SK-N-SH treated with all-trans-retinoic acid at 6 μM for 48 hours (cell line): ENCODE results near the gene MAX.

Experiments
- ATAC-seq: fragments of 200-7000 bp; cut with Tn5 transposase; 3 replicates; pipeline ENCODE4 v1.9.1; 2020; ENCODE audit warnings: mild to moderate bottlenecking, moderate library complexity
- ARNTL ChIP-seq: fragments of 450-650 bp; formaldehyde crosslinking; IDR thresholded peaks from 2 replicates; pipeline ENCODE4 v1.5.0; 2020; ENCODE audit warnings: low read depth, mild to moderate bottlenecking, moderate library complexity, borderline replicate concordance
- CSDC2 ChIP-seq: fragments of 250-450 bp; sonication (Bioruptor Pico); IDR thresholded peaks from 2 replicates; pipeline ENCODE4 v1.5.0; 2020; ENCODE audit warnings: mild to moderate bottlenecking, moderate library complexity
- ESRRG ChIP-seq: fragments of 250-450 bp; sonication (Bioruptor Pico); IDR thresholded peaks from 2 replicates; pipeline ENCODE4 v1.6.1; 2021; ENCODE audit warnings: mild to moderate bottlenecking
- GLIS3 ChIP-seq: fragments of 250-450 bp; sonication (Bioruptor Pico); IDR thresholded peaks from 2 replicates; pipeline ENCODE4 v1.5.0; 2020; ENCODE audit warnings: mild to moderate bottlenecking, moderate library complexity
- OSR1 ChIP-seq: fragments of 250-450 bp; sonication (Bioruptor Pico); IDR thresholded peaks from 2 replicates; pipeline ENCODE4 v1.8.0; 2022; ENCODE audit warnings: moderate library complexity, mild to moderate bottlenecking, inconsistent platforms
- PPARA ChIP-seq: fragments of 250-450 bp; sonication (Bioruptor Pico); IDR thresholded peaks from 2 replicates; pipeline ENCODE4 v1.5.0; 2020; ENCODE audit warnings: mild to moderate bottlenecking, borderline replicate concordance
- RARB ChIP-seq: fragments of 250-450 bp; sonication (Bioruptor Pico); IDR thresholded peaks from 2 replicates; pipeline ENCODE4 v1.8.0; 2021; ENCODE audit warnings: mild to moderate bottlenecking, moderate library complexity
- SNAI2 ChIP-seq: fragments of 250-450 bp; sonication (Bioruptor Pico); IDR thresholded peaks from 2 replicates; pipeline ENCODE4 v1.5.0; 2020; ENCODE audit warnings: mild to moderate bottlenecking, moderate library complexity
- TOX ChIP-seq: fragments of 250-450 bp; sonication (Bioruptor Pico); IDR thresholded peaks from 2 replicates; pipeline ENCODE4 v1.8.0; 2021; ENCODE audit warnings: mild to moderate bottlenecking, moderate library complexity, borderline replicate concordance
- ZC3H10 ChIP-seq: fragments of 250-450 bp; sonication (Bioruptor Pico); IDR thresholded peaks from 2 replicates; pipeline ENCODE4 v1.5.1; 2021; ENCODE audit warnings: mild to moderate bottlenecking, moderate library complexity
- ZFP30 ChIP-seq: fragments of 450-650 bp; formaldehyde crosslinking; IDR thresholded peaks from 2 replicates; pipeline ENCODE4 v1.5.0; 2022; ENCODE audit warnings: mild to moderate bottlenecking, moderate library complexity
- ZNF565 ChIP-seq: fragments of 450-650 bp; formaldehyde crosslinking; conservative IDR thresholded peaks from 2 replicates; pipeline ENCODE4 v1.5.0; 2020; ENCODE audit warnings: low read depth, mild to moderate bottlenecking, moderate library complexity
- ZNF70 ChIP-seq: fragments of 450-650 bp; formaldehyde crosslinking; IDR thresholded peaks from 2 replicates; pipeline ENCODE4 v1.5.0; 2020; ENCODE audit warnings: mild to moderate bottlenecking, moderate library complexity
- ZNF8 ChIP-seq: fragments of 450-650 bp; formaldehyde crosslinking; IDR thresholded peaks from 2 replicates; pipeline ENCODE4 v1.5.0; 2020; ENCODE audit warnings: mild to moderate bottlenecking, moderate library complexity
- TF ChIP-seq, protein P1 (sequence below): fragments of 250-450 bp; sonication (Bioruptor Pico); IDR thresholded peaks from 2 replicates; pipeline ENCODE4 v1.5.0; 2020; ENCODE audit warnings: mild to moderate bottlenecking, moderate library complexity
- TF ChIP-seq, protein P2 (sequence below): fragments of 250-450 bp; sonication (Bioruptor Pico); IDR thresholded peaks from 2 replicates; pipeline ENCODE4 v1.8.0; 2020; ENCODE audit warnings: mild to moderate bottlenecking, moderate library complexity, borderline replicate concordance
- TF ChIP-seq, protein P3 (sequence below): fragments of 250-450 bp; sonication (Bioruptor Pico); IDR thresholded peaks from 2 replicates; pipeline ENCODE4 v1.5.1; 2020; ENCODE audit warnings: low read depth, mild to moderate bottlenecking, moderate library complexity
- TF ChIP-seq, protein P4 (sequence below): fragments of 250-450 bp; sonication (Bioruptor Pico); IDR thresholded peaks from 2 replicates; pipeline ENCODE4 v1.8.0; 2021; ENCODE audit warnings: low read depth, mild to moderate bottlenecking, moderate library complexity, borderline replicate concordance
- TF ChIP-seq, protein P5 (sequence below): fragments of 250-450 bp; sonication (Bioruptor Pico); IDR thresholded peaks from 2 replicates; pipeline ENCODE4 v1.5.1; 2021; ENCODE audit warnings: mild to moderate bottlenecking, moderate library complexity

Gene MAX

DNA sequence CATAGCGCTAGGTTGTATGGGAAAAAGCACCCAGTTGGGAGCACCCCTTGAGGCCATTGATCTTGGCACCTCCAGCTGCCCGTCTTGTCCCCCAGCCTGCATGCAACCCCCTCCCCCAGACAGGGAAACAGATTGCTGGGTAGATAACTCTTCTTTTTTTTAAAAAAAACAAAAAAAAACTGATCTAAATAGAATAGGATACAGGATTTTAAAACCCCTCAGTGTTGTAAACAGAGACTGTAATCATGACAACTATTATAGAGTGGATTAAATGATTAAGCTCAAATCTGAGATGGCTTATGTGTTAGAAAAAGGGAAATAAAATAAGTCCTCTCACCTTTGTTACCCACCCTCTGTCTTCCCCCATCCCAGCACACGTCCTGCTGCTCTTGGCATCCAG, 48.9 kb downstream of the MAX start (continued):
- TF ChIP-seq, protein P1, sequence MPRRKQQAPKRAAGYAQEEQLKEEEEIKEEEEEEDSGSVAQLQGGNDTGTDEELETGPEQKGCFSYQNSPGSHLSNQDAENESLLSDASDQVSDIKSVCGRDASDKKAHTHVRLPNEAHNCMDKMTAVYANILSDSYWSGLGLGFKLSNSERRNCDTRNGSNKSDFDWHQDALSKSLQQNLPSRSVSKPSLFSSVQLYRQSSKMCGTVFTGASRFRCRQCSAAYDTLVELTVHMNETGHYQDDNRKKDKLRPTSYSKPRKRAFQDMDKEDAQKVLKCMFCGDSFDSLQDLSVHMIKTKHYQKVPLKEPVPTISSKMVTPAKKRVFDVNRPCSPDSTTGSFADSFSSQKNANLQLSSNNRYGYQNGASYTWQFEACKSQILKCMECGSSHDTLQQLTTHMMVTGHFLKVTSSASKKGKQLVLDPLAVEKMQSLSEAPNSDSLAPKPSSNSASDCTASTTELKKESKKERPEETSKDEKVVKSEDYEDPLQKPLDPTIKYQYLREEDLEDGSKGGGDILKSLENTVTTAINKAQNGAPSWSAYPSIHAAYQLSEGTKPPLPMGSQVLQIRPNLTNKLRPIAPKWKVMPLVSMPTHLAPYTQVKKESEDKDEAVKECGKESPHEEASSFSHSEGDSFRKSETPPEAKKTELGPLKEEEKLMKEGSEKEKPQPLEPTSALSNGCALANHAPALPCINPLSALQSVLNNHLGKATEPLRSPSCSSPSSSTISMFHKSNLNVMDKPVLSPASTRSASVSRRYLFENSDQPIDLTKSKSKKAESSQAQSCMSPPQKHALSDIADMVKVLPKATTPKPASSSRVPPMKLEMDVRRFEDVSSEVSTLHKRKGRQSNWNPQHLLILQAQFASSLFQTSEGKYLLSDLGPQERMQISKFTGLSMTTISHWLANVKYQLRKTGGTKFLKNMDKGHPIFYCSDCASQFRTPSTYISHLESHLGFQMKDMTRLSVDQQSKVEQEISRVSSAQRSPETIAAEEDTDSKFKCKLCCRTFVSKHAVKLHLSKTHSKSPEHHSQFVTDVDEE (CRISPR knock-in tag) = no peak
- TF ChIP-seq ZNF70 (CRISPR knock-in tag) = no peak
- TF ChIP-seq, protein P2, sequence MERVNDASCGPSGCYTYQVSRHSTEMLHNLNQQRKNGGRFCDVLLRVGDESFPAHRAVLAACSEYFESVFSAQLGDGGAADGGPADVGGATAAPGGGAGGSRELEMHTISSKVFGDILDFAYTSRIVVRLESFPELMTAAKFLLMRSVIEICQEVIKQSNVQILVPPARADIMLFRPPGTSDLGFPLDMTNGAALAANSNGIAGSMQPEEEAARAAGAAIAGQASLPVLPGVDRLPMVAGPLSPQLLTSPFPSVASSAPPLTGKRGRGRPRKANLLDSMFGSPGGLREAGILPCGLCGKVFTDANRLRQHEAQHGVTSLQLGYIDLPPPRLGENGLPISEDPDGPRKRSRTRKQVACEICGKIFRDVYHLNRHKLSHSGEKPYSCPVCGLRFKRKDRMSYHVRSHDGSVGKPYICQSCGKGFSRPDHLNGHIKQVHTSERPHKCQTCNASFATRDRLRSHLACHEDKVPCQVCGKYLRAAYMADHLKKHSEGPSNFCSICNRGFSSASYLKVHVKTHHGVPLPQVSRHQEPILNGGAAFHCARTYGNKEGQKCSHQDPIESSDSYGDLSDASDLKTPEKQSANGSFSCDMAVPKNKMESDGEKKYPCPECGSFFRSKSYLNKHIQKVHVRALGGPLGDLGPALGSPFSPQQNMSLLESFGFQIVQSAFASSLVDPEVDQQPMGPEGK (CRISPR knock-in tag) = no peak
- no peak for TF ChIP-seq CSDC2
- TF ChIP-seq ZNF8 (CRISPR knock-in tag) = no peak
- TF ChIP-seq, all 23 proteins: peak for 0

DNA sequence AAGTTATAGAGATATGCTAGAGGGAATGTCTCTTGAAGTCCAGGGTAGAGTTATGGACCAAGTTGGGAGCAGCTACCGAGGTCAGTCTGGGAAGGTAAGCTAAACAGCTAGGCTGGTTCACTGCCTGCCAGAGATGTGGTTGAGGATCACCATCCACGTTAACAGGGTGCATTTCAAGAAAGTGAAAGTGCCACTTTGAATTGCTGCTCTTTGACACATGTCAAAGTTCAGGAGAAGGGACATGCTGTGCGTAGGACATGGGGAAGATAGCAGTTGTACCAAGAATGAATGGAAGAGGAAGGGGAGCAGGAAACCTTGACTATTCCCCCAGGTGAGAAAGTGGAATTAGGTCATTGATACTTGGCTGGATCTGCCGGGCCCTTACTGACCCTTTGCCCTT, 49.5 kb downstream of the MAX start:
- ATAC-seq = no peak

DNA sequence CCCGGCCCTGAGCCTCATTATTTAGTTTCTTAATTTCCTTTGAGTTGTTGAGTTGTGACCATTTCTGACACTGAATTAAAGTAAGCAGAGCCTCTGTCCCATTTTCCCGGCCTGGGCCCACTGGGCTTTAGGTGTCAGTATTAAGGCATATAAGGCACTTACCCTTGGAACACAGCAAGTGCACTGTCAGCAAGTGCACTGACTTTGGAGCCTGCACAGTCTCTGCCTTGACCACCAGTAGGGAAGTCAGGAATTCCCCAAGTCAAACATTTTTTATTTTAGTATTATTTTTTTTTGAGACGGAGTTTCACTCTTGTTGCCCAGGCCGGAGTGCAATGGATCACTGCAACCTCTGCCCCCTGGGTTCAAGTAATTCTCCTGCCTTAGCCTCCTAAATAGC, 56.6 kb downstream of the MAX start:
- no peak for TF ChIP-seq ZC3H10 (CRISPR knock-in tag)
- TF ChIP-seq TOX (CRISPR knock-in tag) = no peak
- TF ChIP-seq, protein P2 (CRISPR knock-in tag) = no peak
- TF ChIP-seq, protein P3, sequence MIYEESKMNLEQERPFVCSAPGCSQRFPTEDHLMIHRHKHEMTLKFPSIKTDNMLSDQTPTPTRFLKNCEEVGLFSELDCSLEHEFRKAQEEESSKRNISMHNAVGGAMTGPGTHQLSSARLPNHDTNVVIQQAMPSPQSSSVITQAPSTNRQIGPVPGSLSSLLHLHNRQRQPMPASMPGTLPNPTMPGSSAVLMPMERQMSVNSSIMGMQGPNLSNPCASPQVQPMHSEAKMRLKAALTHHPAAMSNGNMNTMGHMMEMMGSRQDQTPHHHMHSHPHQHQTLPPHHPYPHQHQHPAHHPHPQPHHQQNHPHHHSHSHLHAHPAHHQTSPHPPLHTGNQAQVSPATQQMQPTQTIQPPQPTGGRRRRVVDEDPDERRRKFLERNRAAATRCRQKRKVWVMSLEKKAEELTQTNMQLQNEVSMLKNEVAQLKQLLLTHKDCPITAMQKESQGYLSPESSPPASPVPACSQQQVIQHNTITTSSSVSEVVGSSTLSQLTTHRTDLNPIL = no peak
- no peak for TF ChIP-seq ESRRG
- TF ChIP-seq ZFP30 (CRISPR knock-in tag) = no peak
- TF ChIP-seq ZNF8 (CRISPR knock-in tag) = no peak
- TF ChIP-seq, protein P4, sequence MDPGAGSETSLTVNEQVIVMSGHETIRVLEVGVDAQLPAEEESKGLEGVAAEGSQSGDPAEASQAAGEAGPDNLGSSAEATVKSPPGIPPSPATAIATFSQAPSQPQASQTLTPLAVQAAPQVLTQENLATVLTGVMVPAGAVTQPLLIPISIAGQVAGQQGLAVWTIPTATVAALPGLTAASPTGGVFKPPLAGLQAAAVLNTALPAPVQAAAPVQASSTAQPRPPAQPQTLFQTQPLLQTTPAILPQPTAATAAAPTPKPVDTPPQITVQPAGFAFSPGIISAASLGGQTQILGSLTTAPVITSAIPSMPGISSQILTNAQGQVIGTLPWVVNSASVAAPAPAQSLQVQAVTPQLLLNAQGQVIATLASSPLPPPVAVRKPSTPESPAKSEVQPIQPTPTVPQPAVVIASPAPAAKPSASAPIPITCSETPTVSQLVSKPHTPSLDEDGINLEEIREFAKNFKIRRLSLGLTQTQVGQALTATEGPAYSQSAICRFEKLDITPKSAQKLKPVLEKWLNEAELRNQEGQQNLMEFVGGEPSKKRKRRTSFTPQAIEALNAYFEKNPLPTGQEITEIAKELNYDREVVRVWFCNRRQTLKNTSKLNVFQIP (CRISPR knock-in tag) = no peak
- TF ChIP-seq PPARA (CRISPR knock-in tag) = no peak
- TF ChIP-seq SNAI2 (CRISPR knock-in tag) = no peak
- TF ChIP-seq ZNF565 = no peak
- no peak for TF ChIP-seq OSR1 (CRISPR knock-in tag)
- TF ChIP-seq RARB = no peak
- no peak for TF ChIP-seq ZNF70 (CRISPR knock-in tag)
- TF ChIP-seq, protein P5, sequence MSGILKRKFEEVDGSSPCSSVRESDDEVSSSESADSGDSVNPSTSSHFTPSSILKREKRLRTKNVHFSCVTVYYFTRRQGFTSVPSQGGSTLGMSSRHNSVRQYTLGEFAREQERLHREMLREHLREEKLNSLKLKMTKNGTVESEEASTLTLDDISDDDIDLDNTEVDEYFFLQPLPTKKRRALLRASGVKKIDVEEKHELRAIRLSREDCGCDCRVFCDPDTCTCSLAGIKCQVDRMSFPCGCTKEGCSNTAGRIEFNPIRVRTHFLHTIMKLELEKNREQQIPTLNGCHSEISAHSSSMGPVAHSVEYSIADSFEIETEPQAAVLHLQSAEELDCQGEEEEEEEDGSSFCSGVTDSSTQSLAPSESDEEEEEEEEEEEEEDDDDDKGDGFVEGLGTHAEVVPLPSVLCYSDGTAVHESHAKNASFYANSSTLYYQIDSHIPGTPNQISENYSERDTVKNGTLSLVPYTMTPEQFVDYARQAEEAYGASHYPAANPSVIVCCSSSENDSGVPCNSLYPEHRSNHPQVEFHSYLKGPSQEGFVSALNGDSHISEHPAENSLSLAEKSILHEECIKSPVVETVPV = no peak
- TF ChIP-seq, protein P1 (CRISPR knock-in tag) = no peak
- no peak for TF ChIP-seq CSDC2
- TF ChIP-seq ARNTL (CRISPR knock-in tag) = no peak
- ATAC-seq = no peak

More for the DNA sequence above, 49.5 kb downstream of the MAX start:
- TF ChIP-seq PPARA (CRISPR knock-in tag) = no peak
- TF ChIP-seq ARNTL (CRISPR knock-in tag) = no peak
- TF ChIP-seq GLIS3 (CRISPR knock-in tag) = no peak
